Stimulated activated CD8-positive, alpha-beta memory T cell treated with anti-CD3 and anti-CD28 coated beads, Interleukin-12 subunit alpha, Interleukin-12 subunit beta, amount 100 ng/mL, for 4 hours (primary cell): ENCODE data around the gene SKIC2.
"Not testable (repeated sequence)": the region's sequence is repeated elsewhere in the genome, so short reads cannot be mapped to it uniquely, and the experiment has no call there.

ENCODE experiments used
- DNase-seq: peaks from one replicate; pipeline ENCODE4 v3.0.0-alpha.2; 2020; ENCODE audit warnings: low read depth

Gene SKIC2

GRCh38 chr6:31958741-31959739 is at the start of gene SKIC2, which contains the start of gene NELFE:
Gene SKIC2, plus strand, starts transcription at chr6:31959175. Its CDS starts 18 bp downstream, at chr6:31959193.
Gene NELFE, minus strand, starts transcription at chr6:31958971. Its CDS starts 525 bp downstream, at chr6:31958446.
- DNase-seq, result peak; percentile 98

- DNase-seq, result not testable (repeated sequence)
Measured at GRCh38 chr6:31909298-31909697, 49.7 kb upstream of the SKIC2 start.

- DNase-seq, result no peak
Measured at GRCh38 chr6:31911826-31912585, 47.0 kb upstream of the SKIC2 start.

- DNase-seq, result no peak
Measured at GRCh38 chr6:31915351-31915750, 43.6 kb upstream of the SKIC2 start.

GRCh38 chr6:31915756-31916155 is 43.2 kb upstream of the SKIC2 start:
- no peak for DNase-seq

- DNase-seq, result no peak
Measured at GRCh38 chr6:31918069-31918720, 40.8 kb upstream of the SKIC2 start.

GRCh38 chr6:31919624-31920303 is 39.2 kb upstream of the SKIC2 start:
- DNase-seq, result no peak

- DNase-seq, result no peak
Measured at GRCh38 chr6:31920811-31921210, 38.2 kb upstream of the SKIC2 start.

- no peak for DNase-seq
Measured at GRCh38 chr6:31922942-31923341, 36.0 kb upstream of the SKIC2 start.

- DNase-seq, result no peak
Measured at GRCh38 chr6:31927242-31927862, 31.6 kb upstream of the SKIC2 start, which contains the start of gene C2. Gene C2, plus strand, starts transcription at chr6:31927717. Its CDS starts 36 bp downstream, at chr6:31927753.

- no peak for DNase-seq
Measured at GRCh38 chr6:31927863-31928671, 30.9 kb upstream of the SKIC2 start.

- DNase-seq, result no peak
Measured at GRCh38 chr6:31928672-31928939, 30.4 kb upstream of the SKIC2 start.

GRCh38 chr6:31930962-31931361 is 28.0 kb upstream of the SKIC2 start:
- no peak for DNase-seq

GRCh38 chr6:31932137-31932536 is 26.8 kb upstream of the SKIC2 start:
- DNase-seq, result not testable (repeated sequence)

- no peak for DNase-seq
Measured at GRCh38 chr6:31933537-31933936, 25.4 kb upstream of the SKIC2 start.

- no peak for DNase-seq
Measured at GRCh38 chr6:31935021-31935420, 24.0 kb upstream of the SKIC2 start.

- no peak for DNase-seq
Measured at GRCh38 chr6:31935823-31936222, 23.2 kb upstream of the SKIC2 start.

GRCh38 chr6:31940256-31940664 is 18.7 kb upstream of the SKIC2 start:
- no peak for DNase-seq

GRCh38 chr6:31943742-31944141 is 15.2 kb upstream of the SKIC2 start:
- DNase-seq, result no peak

- DNase-seq, result no peak
Measured at GRCh38 chr6:31945154-31945506, 13.8 kb upstream of the SKIC2 start.
